ENCODE measurements around the gene CNPY1. TPM values are rescaled to one million over a fixed set of nuclear protein-coding genes. Genes with fewer than 3 reads are reported as not detected.
A peak's percentile ranks its signal among the peaks of the same experiment; 100 is the strongest.

Gene CNPY1
- total RNA-seq, 4 donors from 2014 or later, result not detected

- Histone ChIP-seq H3K9me3 (peaks cover 0 to 5% (median 2%) of the 10 kb centered on the region in 4 donors), H3K4me3 (peak overlapping the region; percentile 22 to 39 (median 34)), H3K36me3 (no peaks in the 10 kb centered on the region), H3K27ac (replicated peaks in 1 of 4) (no peak overlapping the region), H3K27me3 (peaks cover 0 to 95% (median 34%) of the 10 kb centered on the region in 4 donors), H3K4me1 (peaks cover 7 to 15% (median 14%) of the 10 kb centered on the region in 4 donors)
- TF ChIP-seq EP300 (IDR thresholded peaks at IDR 0.05), result no peak
- no peak for TF ChIP-seq CTCF (IDR thresholded peaks at IDR 0.05)
- TF ChIP-seq POLR2AphosphoS5 (IDR thresholded peaks at IDR 0.05), result no peak
- no peak for TF ChIP-seq POLR2A (IDR thresholded peaks at IDR 0.05; ENCODE audit: low read depth)
- under 1% methylated on average over 56 of the region's 60 CpGs for WGBS
- intact Hi-C loops (cut with DNase I), result no loop called here
- no peak for DNase-seq (ENCODE audit: extremely low spot score)
Observed at GRCh38 chr7:155533120-155533826, 13.1 kb downstream of the CNPY1 start.

GRCh38 chr7:155532792-155533119, 13.6 kb downstream of the CNPY1 start:
- WGBS, result 20% methylated on average over 14 of the region's 14 CpGs
- H3K27me3 ChIP-seq, result peaks cover 0 to 96% (median 34%) of the 10 kb centered on the region in 4 donors
- H3K9me3 ChIP-seq, result peaks cover 0 to 5% (median 2%) of the 10 kb centered on the region in 4 donors
- peaks cover 7 to 15% (median 14%) of the 10 kb centered on the region in 4 donors for H3K4me1 ChIP-seq
- no peaks in the 10 kb centered on the region for H3K36me3 ChIP-seq
- peak overlapping the region in 3 of 4 donors; percentile 34 to 39 (median 35) for H3K4me3 ChIP-seq
- intact Hi-C loops (cut with DNase I), result no loop called here
- TF ChIP-seq CTCF (IDR thresholded peaks at IDR 0.05) (no peak), POLR2AphosphoS5 (IDR thresholded peaks at IDR 0.05) (no peak)
- no peak for DNase-seq (ENCODE audit: extremely low spot score)
- H3K27ac ChIP-seq (replicated peaks in 1 of 4), result no peak overlapping the region

GRCh38 chr7:155531681-155532080, 14.7 kb downstream of the CNPY1 start:
- peaks cover 7 to 15% (median 14%) of the 10 kb centered on the region in 4 donors for H3K4me1 ChIP-seq
- H3K27ac ChIP-seq (replicated peaks in 1 of 4), result no peak overlapping the region
- no peak for DNase-seq (ENCODE audit: extremely low spot score)
- no peak overlapping the region for H3K4me3 ChIP-seq
- H3K27me3 ChIP-seq, result peaks cover 0 to 97% (median 32%) of the 10 kb centered on the region in 4 donors
- no peaks in the 10 kb centered on the region for H3K36me3 ChIP-seq
- WGBS, result 33% methylated on average over 9 of the region's 9 CpGs
- intact Hi-C loops (cut with DNase I), result no loop called here
- TF ChIP-seq CTCF (IDR thresholded peaks at IDR 0.05) (no peak), EP300 (IDR thresholded peaks at IDR 0.05) (no peak), POLR2AphosphoS5 (IDR thresholded peaks at IDR 0.05) (no peak), POLR2A (IDR thresholded peaks at IDR 0.05; ENCODE audit: low read depth) (no peak)
- peaks cover 0 to 5% (median 0%) of the 10 kb centered on the region in 4 donors for H3K9me3 ChIP-seq

- no peak for DNase-seq (ENCODE audit: extremely low spot score)
- Histone ChIP-seq H3K4me3 (no peak overlapping the region), H3K27me3 (peaks cover 0 to 92% (median 29%) of the 10 kb centered on the region in 4 donors), H3K27ac (replicated peaks in 1 of 4) (no peak overlapping the region), H3K36me3 (no peaks in the 10 kb centered on the region), H3K9me3 (no peaks in the 10 kb centered on the region), H3K4me1 (peaks cover 7 to 15% (median 14%) of the 10 kb centered on the region in 4 donors)
- TF ChIP-seq POLR2AphosphoS5 (IDR thresholded peaks at IDR 0.05) (no peak), EP300 (IDR thresholded peaks at IDR 0.05) (no peak), POLR2A (IDR thresholded peaks at IDR 0.05; ENCODE audit: low read depth) (no peak), CTCF (IDR thresholded peaks at IDR 0.05) (no peak)
- WGBS, result 77% methylated on average over 5 of the region's 6 CpGs
- intact Hi-C loops (cut with DNase I), result no loop called here
Observed at GRCh38 chr7:155530601-155531000, 15.8 kb downstream of the CNPY1 start.
